Endothelial cell of umbilical vein (primary cell): ENCODE data around the gene KAZN.

Experiments
- EZH2 ChIP-seq: IDR thresholded peaks from 2 replicates; pipeline ENCODE4 v1.6.1; 2012; ENCODE audit warnings: borderline replicate concordance, low read depth, mild to moderate bottlenecking, moderate library complexity, low read length, inconsistent platforms; ENCODE audit not compliant: severe bottlenecking
- FOS ChIP-seq: IDR thresholded peaks from 2 replicates; pipeline ENCODE4 v1.6.1; 2011; ENCODE audit warnings: mild to moderate bottlenecking, low read length, moderate library complexity, borderline replicate concordance; ENCODE audit not compliant: insufficient read depth
- GATA2 ChIP-seq: IDR thresholded peaks from 2 replicates; pipeline ENCODE4 v1.7.0; 2011; ENCODE audit warnings: low read depth, mild to moderate bottlenecking, moderate library complexity, mixed read lengths, low read length; ENCODE audit not compliant: insufficient read length, insufficient read depth
- MYC ChIP-seq: IDR thresholded peaks from one replicate; pipeline ENCODE4 v1.6.1; 2011; ENCODE audit warnings: mild to moderate bottlenecking, low read depth, low read length
- POLR2A ChIP-seq: IDR thresholded peaks from 2 replicates; pipeline ENCODE4 v1.6.1; 2012; ENCODE audit warnings: low read depth, mild to moderate bottlenecking, control low read depth, low read length
- POLR2AphosphoS5 ChIP-seq: IDR thresholded peaks from 2 replicates; pipeline ENCODE4 v1.6.1; 2012; ENCODE audit warnings: low read depth, mild to moderate bottlenecking, control low read depth, low read length, moderate library complexity; ENCODE audit not compliant: insufficient read depth
- TF ChIP-seq, protein P1 (sequence below), 2 donors: IDR thresholded peaks; 1 replicate in 1 of 2; 2 replicates in 1 of 2; pipeline ENCODE4 v1.5.1; 2011; ENCODE audit warnings: low read length in 2 of 2, mild to moderate bottlenecking in 2 of 2, moderate library complexity in 2 of 2, control low read depth in 1 of 2, inconsistent platforms in 1 of 2, low read depth in 1 of 2; ENCODE audit not compliant: insufficient read depth in 1 of 2; ENCODE audit errors: extremely low read depth in 1 of 2
- TF ChIP-seq, protein P2 (sequence below): IDR thresholded peaks from 2 replicates; pipeline ENCODE4 v1.6.1; 2011; ENCODE audit not compliant: insufficient read depth, insufficient read length

DNA sequence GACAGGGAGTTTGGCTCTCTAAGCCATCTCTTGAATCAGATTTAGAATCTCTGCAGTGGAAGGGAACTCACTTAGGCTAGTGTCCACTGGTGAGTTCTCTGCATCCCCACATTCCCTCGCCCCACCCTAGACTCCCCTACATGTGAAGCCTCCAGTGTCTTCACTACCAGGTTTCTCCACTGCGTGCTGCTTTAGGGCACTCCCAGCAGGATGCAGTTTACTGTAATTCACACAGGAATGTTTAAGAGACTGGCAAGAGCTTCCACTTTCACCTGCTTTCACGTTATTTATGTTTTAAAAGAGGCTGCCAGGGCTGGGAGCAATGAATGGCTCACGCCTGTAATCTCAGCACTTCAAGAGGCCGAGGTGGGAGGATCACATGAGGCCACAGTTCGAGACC, 60.2 kb downstream of the KAZN start:
- TF ChIP-seq FOS, result no peak
- TF ChIP-seq, protein P1, sequence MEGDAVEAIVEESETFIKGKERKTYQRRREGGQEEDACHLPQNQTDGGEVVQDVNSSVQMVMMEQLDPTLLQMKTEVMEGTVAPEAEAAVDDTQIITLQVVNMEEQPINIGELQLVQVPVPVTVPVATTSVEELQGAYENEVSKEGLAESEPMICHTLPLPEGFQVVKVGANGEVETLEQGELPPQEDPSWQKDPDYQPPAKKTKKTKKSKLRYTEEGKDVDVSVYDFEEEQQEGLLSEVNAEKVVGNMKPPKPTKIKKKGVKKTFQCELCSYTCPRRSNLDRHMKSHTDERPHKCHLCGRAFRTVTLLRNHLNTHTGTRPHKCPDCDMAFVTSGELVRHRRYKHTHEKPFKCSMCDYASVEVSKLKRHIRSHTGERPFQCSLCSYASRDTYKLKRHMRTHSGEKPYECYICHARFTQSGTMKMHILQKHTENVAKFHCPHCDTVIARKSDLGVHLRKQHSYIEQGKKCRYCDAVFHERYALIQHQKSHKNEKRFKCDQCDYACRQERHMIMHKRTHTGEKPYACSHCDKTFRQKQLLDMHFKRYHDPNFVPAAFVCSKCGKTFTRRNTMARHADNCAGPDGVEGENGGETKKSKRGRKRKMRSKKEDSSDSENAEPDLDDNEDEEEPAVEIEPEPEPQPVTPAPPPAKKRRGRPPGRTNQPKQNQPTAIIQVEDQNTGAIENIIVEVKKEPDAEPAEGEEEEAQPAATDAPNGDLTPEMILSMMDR (IDR thresholded peaks at IDR 0.05; ENCODE audit: extremely low read depth in 1 of 2, insufficient read depth in 1 of 2, low read depth in 1 of 2, low read length in 2 of 2), result no peak
- no peak for TF ChIP-seq POLR2AphosphoS5
- no peak for TF ChIP-seq POLR2A
- no peak for TF ChIP-seq EZH2
- TF ChIP-seq GATA2, result no peak
- TF ChIP-seq, protein P2, sequence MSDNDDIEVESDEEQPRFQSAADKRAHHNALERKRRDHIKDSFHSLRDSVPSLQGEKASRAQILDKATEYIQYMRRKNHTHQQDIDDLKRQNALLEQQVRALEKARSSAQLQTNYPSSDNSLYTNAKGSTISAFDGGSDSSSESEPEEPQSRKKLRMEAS, result no peak
- no peak for TF ChIP-seq MYC
